GM21619 (cell line): ENCODE results near the gene ZSWIM2.
"Not testable (repeated sequence)": the region's sequence is repeated elsewhere in the genome, so short reads cannot be mapped to it uniquely, and the experiment has no call there.

Experiments
- ATAC-seq: cut with Tn5 transposase; IDR thresholded peaks from one replicate; pipeline ENCODE4 v1.9.1; 2021; ENCODE audit not compliant: unreplicated experiment

The ZSWIM2 gene

GRCh38 chr2:186842373-186842772 lies 6.6 kb downstream of the ZSWIM2 start:
- ATAC-seq: no peak

DNA sequence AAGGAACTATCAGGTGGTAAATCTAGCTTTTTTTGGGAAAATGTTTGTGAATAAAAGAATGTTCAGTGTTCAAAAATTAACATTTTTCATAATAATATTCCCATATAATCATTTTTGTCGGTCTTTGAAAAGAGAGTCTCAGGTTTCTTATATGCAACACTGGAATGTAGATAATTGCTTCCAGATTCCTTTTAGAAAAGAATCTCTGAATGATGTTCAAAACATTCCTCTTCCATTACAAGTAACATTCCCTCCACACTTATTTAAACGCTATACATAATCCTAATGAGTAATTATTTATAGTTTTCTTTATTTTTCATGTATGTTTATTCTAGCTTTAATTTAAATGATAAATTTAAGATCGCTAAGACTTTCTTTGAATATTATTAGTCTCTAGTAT lies 7.0 kb downstream of the ZSWIM2 start:
- ATAC-seq: no peak

DNA sequence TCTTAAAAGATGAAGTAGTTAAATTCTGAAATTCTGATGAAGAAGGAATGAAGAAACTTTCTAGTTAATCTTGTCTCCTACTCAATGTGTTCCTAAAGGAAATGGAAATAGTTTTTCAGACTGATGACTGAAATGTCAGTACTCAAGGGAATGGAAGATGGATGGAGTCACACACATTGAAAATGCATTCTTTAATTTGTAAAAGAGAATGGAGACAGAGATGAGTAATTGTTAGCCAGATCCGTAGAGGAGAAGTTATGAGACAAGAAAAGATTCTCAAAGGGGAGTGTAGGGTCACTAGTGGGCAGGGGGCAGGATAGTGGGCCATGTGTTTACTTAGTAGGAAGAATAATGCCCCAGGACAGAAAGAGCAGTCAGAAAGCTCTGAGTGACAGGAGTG lies 13.3 kb downstream of the ZSWIM2 start:
- no peak for ATAC-seq

DNA sequence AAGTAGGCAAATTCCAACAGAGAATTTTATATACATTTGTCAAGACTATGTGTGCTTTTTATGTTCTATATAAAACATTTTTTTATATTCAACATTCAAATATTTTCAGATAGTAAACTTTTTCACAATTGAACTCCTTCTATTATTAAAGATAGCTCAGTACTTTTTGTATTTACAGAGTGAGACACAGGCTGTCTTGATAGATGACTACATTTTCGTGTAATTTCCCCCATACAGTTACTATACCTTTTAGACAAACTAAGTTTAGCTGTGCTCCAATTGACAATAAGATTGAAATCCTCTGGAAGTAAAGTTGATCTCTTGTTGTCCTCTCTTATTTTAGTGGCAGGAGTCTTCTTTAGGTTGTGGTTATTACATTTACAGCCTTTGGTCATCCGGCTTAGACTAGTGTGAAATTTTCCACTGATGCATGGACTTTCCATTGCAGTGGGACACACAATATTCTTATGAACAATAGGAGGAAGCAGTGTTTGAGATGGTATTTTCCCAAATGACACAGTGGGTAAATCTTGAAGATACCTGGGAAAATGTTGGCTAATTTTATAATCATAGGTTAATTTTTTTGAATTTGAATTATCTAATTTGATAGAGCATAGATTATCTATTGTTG lies 21.0 kb downstream of the ZSWIM2 start:
- ATAC-seq: no peak

DNA sequence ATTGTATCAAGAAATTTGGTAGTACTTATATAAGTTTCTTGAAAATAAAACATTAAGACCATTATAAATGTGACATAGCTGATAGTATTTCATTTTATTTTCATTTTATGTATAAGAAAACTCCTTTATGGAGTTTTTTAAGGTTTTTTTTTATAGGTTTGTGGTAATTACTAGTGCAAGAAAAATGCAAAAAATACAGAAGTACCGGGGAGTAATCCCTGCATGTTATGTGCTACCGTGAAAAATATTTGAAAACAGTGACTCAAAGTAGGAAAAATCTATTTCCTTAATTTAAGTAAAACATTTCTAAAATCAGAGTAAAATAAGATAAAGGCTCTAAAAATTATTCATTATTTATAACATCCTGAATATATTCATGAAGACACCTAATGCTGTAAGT lies 21.6 kb downstream of the ZSWIM2 start:
- no peak for ATAC-seq

- ATAC-seq: no peak
Measured at GRCh38 chr2:186822323-186822722, 26.6 kb downstream of the ZSWIM2 start.

GRCh38 chr2:186820303-186820702 lies 28.7 kb downstream of the ZSWIM2 start:
- no peak for ATAC-seq

GRCh38 chr2:186811760-186812159 lies 37.2 kb downstream of the ZSWIM2 start:
- ATAC-seq: not testable (repeated sequence)

DNA sequence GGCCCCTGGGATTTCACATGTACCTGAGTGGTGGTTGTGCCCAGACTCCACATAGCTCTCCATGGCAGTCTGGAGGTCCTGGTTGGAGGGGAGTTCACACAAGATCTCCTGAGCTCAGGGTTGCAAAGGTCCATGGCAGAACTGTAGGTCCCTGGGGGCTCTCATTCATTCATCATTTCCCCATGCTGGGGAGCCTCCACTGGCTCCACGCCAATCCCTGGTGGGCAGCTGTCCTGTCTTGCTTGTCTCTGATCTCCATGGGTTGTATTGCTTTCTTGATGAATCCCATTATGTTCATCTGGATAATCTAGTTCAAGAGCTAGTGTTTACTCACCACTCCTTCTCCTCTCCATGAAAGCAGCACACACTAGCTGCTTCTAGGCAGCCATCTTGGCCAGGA lies 42.4 kb downstream of the ZSWIM2 start:
- ATAC-seq: no peak

DNA sequence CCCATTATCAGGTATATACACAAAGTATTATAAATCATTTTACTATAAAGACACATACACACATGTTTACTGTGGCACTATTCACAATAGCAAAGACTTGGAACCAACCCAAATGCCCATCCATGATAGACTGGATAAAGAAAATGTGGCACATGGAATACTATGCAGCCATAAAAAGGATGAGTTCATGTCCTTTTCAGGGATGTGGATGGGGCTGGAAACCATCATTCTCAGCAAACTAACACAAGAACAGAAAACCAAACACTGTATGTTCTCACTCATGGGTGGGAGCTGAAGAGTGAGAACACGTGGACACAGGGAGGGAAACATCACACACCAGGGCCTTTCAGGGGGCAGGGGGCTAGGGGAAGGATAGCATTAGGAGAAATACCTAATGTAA lies 50.4 kb downstream of the ZSWIM2 start:
- ATAC-seq: not testable (repeated sequence)

DNA sequence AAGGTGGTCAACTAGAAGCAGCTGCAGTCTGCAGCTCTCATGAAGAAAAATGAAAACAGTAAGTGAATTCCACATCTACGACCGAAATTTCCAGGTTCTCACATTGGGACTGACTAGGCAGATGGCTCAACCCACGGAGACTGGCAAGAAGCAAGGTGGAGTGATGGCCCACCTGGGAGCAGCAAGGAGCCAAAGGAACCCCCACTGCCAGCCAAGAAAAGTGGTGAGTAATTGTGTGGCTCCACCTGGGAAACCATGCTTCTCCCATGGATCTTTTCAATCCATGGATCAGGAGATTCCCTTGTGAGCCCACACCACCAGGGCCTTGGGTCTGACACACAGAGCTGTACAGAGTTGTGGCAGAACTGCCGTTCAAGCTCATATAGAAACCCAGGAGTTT lies 64.0 kb downstream of the ZSWIM2 start:
- no peak for ATAC-seq

DNA sequence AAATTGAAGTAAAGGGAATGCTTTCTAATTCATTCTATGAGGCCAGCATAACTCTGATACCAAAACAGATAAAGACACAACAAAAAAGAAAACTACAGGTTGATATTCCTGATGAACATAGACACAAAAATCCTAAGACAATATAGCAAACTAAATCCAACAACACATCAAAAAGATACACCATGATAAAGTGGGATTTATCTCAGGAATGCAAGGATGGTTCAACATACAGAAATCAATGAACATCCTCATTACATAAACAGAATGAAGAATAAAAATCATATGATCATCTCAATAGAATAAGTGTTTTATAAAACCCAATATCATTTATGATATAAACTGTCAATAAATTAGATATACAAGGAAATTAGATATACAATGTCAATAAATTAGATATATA lies 65.7 kb downstream of the ZSWIM2 start:
- no peak for ATAC-seq

DNA sequence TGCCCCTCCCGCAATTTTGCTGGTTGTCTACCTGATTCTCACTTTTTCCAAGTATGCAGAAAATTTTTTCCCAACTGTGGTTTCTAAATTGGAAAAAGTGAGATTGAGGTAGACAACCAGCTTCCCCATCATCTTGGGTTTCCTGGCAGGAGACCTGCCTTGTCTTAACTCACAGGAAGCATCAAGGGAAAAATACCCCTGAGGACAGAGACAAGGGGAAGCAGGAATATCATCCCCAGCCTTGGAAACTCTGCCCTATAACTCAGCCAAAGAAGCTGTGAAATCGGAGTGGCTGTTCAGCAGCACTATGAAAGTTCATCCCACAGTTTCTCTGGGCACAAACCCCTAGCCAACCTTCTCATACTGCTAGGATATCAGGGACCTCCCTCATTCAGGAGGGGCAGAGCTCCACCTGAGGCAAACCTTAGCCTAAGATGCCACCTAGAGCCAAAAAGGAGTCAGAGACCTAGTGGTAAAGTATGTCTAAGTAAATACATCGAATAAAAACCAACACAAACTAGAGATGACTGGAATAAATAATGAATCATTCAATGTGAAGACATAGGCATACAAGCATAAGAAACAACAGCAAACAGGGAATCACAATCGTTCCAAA lies 68.2 kb downstream of the ZSWIM2 start:
- no peak for ATAC-seq
